Measurements from ENCODE around the gene SH3RF3.

Gene SH3RF3

GRCh38 chr2:109139865-109140396 lies 10.9 kb downstream of the SH3RF3 start:
- DNase-seq, result no peak

DNA sequence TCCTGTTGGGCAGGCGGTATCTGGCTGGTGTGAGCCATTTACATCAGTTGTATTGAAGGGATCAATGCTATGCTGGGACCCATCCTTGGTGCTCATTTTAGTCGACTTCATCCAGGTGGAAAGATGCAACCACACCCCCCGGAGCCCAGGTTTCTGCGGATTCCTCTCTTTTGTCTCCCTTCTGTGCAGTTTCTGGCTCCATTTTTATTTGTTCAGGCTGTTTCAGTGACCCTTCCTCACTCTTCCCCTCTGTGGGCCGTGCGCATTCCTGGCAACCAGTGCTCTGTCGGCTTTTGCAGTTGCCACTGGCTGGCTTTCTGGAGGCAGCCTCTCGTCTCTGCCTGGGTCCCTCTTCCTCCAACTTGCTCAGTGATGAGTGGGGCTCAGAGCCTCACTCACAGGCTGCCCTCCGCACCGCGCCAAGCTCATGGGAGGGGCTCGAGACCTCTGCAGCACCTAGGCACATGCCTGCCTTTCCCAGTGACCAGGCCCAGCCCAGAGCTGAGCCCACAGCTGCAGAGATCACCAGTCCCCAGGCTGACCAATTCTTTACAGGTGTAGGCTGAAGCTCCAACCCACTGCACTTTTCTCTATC lies 12.1 kb downstream of the SH3RF3 start:
- no peak for DNase-seq

GRCh38 chr2:109141727-109142283 lies 12.8 kb downstream of the SH3RF3 start:
- no peak for DNase-seq

GRCh38 chr2:109142416-109143210 lies 13.6 kb downstream of the SH3RF3 start:
- no peak for DNase-seq

DNA sequence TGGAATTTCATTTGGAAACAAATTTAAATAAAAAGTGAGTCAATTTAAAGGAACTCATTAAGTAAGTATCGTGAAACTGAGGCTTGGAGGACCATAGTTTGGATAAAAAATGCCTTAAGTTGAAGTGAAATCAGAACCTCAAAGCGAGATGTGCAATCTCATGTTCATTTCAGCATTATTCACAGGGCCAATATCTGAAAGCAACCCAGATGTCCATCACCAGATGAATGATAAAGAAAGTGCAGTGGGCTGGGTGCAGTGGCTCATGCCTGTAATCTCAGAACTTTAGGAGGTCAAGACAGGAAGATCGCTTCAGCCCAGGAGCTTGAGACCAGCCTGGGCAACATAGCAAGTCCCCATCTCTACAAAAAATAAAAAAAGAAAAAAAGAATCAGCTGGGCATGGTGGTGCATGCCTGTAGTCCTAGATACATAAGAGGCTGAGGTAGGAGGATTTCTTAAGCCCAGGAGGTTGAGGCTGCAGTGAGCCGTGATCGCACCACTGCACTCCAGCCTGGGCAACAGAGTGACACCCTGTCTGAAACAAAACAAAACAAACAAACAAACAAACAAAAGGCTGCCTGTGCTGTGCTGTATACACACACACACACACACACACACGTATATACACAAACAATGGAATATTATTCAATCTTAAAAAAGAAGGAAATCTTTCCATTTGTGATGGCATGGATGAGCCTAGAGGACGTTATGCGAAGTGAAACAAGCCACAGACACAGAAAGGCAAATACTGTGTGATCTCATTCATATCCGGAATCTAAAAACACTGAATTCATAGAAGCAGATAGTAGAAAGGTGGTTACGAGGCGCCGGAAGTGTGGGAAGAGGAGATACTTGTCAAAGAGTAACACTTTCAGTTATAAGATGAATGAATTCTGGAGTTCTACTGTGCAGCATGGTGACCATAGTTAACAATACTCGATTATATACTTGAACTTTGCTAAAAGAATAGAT lies 14.5 kb downstream of the SH3RF3 start:
- no peak for DNase-seq

- DNase-seq, result no peak
Measured at GRCh38 chr2:109144271-109144670, 15.3 kb downstream of the SH3RF3 start.

DNA sequence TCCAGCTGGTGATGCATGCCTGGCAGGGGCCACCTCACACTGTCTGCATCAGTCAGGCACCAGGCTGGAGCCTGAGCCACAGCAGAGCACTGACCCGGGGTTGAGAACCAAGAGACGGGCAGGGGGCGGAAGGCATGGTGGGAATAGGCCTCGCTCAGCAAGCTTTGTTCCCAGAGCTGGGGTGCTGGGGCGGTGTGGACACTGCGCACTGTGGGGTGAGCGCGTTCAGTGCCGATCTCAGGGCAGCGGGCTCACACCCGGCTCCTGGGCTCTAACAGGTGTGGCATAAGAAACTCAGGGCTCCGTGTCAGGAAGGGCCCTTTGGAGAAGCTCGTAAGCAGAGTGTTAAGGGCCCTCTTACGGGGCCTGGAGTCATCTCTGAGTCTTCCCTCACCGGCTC lies 15.7 kb downstream of the SH3RF3 start:
- no peak for DNase-seq

GRCh38 chr2:109145286-109145685 lies 16.3 kb downstream of the SH3RF3 start:
- no peak for DNase-seq

DNA sequence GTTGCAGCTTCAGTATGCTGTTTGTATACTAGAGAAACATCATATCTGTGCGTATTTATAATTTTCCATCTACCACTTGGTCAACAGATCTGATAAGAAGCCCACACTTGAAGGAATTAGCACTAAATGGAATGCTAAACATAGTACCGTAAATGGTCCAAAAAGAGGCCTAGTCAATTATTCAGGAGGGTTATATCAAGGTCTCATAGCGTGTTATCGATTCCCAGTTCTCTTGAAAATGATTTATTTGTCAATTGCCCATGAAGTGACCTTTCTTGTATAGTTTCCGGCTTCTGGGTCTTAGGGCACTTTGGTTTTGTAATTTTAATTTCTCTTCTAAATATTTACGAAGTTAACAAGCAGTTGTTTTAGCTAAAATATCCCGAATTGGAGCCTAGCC lies 18.4 kb downstream of the SH3RF3 start:
- DNase-seq, result no peak

DNA sequence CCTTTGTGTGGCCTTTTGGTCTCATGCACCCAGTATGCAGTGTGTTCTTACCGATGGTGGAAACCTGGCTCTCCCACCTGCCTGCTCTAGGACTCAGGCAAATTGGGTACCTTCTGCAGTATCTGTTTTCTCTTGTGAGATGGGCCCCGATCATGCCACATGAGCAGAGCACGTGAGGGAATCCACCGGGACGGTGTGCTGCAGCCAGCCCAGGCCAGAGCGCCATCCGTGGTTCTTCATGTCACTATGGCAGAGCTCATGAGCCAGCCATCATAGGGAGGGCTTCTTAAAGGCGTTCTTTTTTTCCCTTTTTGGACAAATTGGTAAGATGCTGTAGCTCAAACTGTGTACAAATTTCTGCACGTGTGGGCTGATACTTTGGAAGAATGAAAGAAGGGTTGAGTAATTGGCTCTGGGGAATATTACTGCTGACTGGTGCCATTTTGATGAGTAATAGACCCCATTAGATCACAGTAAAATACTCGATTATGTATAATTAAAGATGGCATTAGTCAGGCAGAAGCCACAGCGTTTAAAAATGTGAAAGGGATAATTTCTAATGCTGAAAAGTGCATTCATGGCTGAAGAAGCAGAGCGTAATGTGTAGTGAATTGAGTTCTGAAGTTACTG lies 19.2 kb downstream of the SH3RF3 start:
- no peak for DNase-seq

DNA sequence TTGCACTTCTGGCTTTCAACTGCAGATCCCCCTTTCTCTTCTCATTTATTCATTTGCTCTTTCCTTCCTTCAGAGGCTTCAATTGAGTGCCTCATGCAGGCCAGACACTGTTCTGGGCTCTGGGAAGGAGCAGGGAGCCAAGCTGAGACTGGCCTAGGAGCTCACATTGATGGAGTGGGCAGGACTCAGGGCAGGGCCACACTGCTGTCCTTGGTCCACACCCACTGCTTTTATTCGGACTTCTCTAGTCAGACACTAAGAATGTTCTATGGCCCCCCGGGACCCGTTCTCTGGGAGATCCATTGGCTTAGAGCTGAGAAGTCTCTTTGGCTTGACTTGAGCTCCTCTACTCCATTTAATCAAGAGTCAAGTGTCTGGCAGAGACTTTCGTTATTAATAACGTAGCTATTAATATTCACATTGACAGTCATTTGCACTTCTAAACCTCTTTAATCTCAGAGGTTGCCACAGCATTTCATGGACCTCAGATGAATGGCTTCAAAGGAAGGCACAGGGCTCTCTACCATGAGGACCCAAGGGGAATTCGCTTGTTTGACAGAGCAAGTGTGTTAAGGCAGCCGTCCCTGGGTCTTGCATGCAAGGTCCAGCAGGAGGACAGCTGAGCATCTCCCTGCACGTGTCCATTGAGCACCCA lies 20.1 kb downstream of the SH3RF3 start:
- DNase-seq, result no peak

DNA sequence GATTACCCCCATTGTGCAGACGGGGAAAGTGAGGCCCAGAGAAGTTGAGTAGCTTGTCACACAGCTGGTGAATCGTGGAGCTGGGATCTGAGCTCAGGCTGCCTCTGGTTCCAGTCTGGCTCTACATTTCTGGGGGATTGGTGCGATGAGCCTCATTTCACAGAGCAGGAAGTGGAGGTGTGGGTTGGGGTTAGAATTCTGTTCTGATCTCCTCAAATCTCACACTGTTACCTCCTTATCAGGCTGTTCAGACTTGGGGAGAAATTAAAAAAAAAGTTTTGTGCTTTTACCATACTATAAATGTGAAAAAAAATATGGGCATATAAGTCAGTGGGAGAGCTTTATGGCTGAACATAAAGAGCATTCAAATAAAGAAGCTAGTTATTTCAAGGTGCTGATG lies 21.6 kb downstream of the SH3RF3 start:
- no peak for DNase-seq

- no peak for DNase-seq
Measured at GRCh38 chr2:109151519-109151918, 22.5 kb downstream of the SH3RF3 start.

DNA sequence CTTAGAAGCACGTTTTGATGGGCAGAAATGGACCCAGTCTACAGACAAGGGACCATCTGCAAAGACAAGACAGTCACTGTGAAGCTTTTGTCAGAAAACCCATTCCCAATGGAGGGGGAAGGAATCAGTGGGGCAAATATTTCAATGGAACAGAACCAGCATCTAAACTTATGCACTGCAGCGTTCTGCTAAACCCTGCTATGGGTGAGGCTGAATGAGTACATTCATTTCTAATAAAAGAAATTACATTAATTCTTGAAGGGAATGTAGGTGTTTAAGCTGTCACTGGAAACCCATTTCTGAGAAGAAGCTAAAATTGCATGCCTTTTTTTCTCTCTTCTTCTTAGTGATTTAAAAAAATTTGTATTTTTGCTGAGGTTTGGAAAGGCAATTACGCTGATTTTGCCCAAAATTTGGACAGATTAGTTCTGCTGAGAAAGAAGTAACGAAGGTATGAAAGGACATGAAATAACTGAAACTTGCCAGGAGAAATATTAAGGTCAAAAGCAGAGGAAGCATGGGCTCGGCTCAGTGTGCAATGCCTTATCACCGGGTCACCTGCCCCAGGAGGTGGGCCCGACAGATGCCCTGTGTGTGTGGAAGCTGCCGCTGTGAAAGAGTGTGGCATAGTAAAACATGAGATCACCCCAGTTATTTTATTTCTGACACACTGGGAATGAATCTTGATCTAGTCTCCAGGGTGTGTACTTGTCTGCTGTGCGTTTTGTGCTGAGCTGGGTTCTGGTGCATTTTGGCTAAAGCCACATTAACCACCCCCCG lies 24.2 kb downstream of the SH3RF3 start:
- DNase-seq, result no peak

DNA sequence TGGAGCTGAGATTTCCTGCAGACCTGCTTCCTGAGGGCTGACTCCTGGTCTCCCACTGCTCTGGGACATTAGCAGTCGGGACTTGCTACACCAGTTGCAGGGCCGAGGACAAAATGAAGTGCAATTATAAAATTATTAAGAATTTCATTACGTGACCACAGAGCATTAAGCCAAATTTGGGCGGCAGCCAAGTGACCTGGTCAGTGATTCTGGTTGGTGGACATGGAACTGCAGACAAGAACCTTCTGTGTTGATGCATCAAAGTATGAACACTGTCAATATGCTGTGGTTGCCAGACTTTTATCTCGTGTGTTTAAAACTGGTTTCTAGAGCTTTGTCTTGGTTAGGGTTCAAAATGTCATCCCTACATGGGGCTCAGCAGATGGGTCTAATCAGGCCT lies 24.8 kb downstream of the SH3RF3 start:
- DNase-seq, result no peak

GRCh38 chr2:109154226-109154625 lies 25.2 kb downstream of the SH3RF3 start:
- DNase-seq, result no peak

GRCh38 chr2:109155553-109156451 lies 26.8 kb downstream of the SH3RF3 start:
- no peak for DNase-seq

GRCh38 chr2:109157563-109158105 lies 28.6 kb downstream of the SH3RF3 start:
- no peak for DNase-seq

DNA sequence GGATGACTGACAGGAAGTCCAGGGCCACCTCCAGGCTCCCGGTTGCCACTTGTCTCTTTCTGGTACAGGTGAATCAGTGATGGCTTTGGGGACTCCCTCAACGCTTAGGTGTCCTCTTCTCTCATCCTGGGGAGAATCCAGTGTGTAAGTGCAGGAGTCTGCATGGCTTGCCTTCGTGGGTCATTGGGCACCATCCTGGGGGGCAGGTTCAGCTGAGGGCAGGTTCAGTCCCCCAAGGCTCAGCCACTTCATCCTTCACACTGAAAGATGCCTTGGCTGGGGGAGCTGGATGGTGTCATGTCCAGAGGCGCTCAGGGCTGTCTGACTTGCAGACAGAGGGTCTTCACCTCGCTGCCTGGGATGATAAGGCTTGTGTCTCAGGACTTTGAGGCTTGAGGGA lies 29.2 kb downstream of the SH3RF3 start:
- DNase-seq, result no peak

GRCh38 chr2:109159096-109159495 lies 30.1 kb downstream of the SH3RF3 start:
- DNase-seq, result no peak
